SU-DHL-6 (cell line): ENCODE measurements around the gene NTN5.

Experiments
- EZH2phosphoT487 ChIP-seq: fragments of 200-600 bp; sonication (generic), shearing (Covaris generic); conservative IDR thresholded peaks from 2 replicates; pipeline ENCODE4 v1.6.1; 2018; ENCODE audit warnings: mild to moderate bottlenecking, antibody characterized with exemption, low read length, moderate library complexity, mixed read lengths
- TF ChIP-seq, protein P1 (sequence below): fragments of 200-600 bp; sonication (generic); IDR thresholded peaks from one replicate; pipeline ENCODE4 v1.5.1; 2017; ENCODE audit warnings: antibody characterized with exemption, mild to moderate bottlenecking, low read length, moderate library complexity; ENCODE audit not compliant: insufficient read depth, poor library complexity, severe bottlenecking

DNA sequence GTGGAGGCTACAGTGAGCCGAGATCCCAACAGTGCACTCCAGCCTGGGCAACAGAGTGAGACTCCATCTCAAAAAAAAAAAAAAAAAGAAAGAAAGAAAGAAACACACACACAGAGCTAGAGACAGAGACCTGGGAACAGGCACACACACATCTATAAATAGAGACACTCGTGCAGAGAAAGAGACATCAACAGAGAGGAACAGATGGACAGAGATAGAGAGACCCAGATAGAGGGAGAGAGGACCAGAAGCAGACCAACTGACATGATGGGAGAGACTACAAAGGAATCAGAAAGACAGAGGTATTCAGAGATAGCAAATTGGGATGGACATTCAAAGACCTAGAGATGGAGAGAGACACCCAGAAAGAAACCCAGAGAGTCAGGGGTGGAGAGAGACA, 24.7 kb downstream of the NTN5 start:
- TF ChIP-seq, protein P1, sequence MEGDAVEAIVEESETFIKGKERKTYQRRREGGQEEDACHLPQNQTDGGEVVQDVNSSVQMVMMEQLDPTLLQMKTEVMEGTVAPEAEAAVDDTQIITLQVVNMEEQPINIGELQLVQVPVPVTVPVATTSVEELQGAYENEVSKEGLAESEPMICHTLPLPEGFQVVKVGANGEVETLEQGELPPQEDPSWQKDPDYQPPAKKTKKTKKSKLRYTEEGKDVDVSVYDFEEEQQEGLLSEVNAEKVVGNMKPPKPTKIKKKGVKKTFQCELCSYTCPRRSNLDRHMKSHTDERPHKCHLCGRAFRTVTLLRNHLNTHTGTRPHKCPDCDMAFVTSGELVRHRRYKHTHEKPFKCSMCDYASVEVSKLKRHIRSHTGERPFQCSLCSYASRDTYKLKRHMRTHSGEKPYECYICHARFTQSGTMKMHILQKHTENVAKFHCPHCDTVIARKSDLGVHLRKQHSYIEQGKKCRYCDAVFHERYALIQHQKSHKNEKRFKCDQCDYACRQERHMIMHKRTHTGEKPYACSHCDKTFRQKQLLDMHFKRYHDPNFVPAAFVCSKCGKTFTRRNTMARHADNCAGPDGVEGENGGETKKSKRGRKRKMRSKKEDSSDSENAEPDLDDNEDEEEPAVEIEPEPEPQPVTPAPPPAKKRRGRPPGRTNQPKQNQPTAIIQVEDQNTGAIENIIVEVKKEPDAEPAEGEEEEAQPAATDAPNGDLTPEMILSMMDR: no peak
- TF ChIP-seq EZH2phosphoT487: no peak
